Vagina (tissue), 2 donors: Measurements from ENCODE around the gene TSPAN12. TPM values are rescaled to one million over a fixed set of nuclear protein-coding genes. Genes with fewer than 3 reads are reported as not detected.
"Not testable (repeated sequence)": the region's sequence is repeated elsewhere in the genome, so short reads cannot be mapped to it uniquely, and the experiment has no call there.

Source experiments
- DNase-seq, 2 donors: peaks; one replicate each; pipeline ENCODE4 v3.0.0-alpha.2; 2017; ENCODE audit errors: extremely low spot score in 2 of 2
- H3K27ac ChIP-seq: fragments of 200-600 bp; sonication (generic); one replicate; pipeline ENCODE4 v1.5.1; 2019
- H3K27me3 ChIP-seq: fragments of 200-600 bp; sonication (generic); one replicate; pipeline ENCODE4 v1.5.1; 2019
- H3K36me3 ChIP-seq, 2 donors: fragments of 200-600 bp; sonication (generic); one replicate each; pipeline ENCODE4 v1.5.1; 2017 to 2019
- H3K4me1 ChIP-seq: fragments of 200-600 bp; sonication (generic); one replicate; pipeline ENCODE4 v1.5.1; 2019
- H3K4me3 ChIP-seq, 2 donors: fragments of 200-600 bp; sonication (generic); 1 replicate in 1 of 2; 2 replicates in 1 of 2; pipeline ENCODE4 v1.5.1; 2016 to 2019
- H3K9me3 ChIP-seq: fragments of 200-600 bp; sonication (generic); one replicate; pipeline ENCODE4 v1.5.1; 2019
- POLR2A ChIP-seq, 2 donors: fragments of 450-650 bp; IDR thresholded peaks; one replicate each; pipeline ENCODE4 v1.6.1; 2017; ENCODE audit warnings: antibody characterized with exemption in 2 of 2, mild to moderate bottlenecking in 2 of 2, moderate library complexity in 2 of 2
- POLR2AphosphoS5 ChIP-seq, 2 donors: sonication (generic); formaldehyde crosslinking; IDR thresholded peaks; one replicate each; pipeline ENCODE4 v1.9.0; 2017; ENCODE audit warnings: antibody characterized with exemption in 2 of 2, mild to moderate bottlenecking in 2 of 2, low read depth in 1 of 2; ENCODE audit not compliant: insufficient read depth in 1 of 2
- intact Hi-C: fragments of 100-400 bp; cut with DNase I; formaldehyde crosslinking; loops from one replicate; pipeline ENCODE4 v1.15.1; 2023
- total RNA-seq: library from RNA; depleted of rRNA; stranded (reverse); fragments of >200 nt; gene quantifications from one replicate; pipeline ENCODE4 v1.2.3, GENCODE V29; 2016
- TF ChIP-seq, protein P1 (sequence below), 3 experiments: fragments of 450-650 bp in 2 of 3; fragments of 200-600 bp in 1 of 3; sonication (generic) in 1 of 3; IDR thresholded peaks; one replicate each; pipeline ENCODE4 v1.5.1; 2017 to 2019; ENCODE audit warnings: antibody characterized with exemption in 3 of 3, mild to moderate bottlenecking in 2 of 3, moderate library complexity in 2 of 3

TSPAN12 gene
- total RNA-seq, 1 donor from 2014 or later = 9.6 TPM

GRCh38 chr7:120792091-120792860 is 65.7 kb downstream of the TSPAN12 start:
- Histone ChIP-seq H3K36me3 (no peaks in the 10 kb centered on the region), H3K27ac (no peak overlapping the region), H3K9me3 (no peaks in the 10 kb centered on the region), H3K4me3 (no peak overlapping the region), H3K27me3 (no peaks in the 10 kb centered on the region), H3K4me1 (peaks cover 6% of the 10 kb centered on the region)
- TF ChIP-seq, protein P1, sequence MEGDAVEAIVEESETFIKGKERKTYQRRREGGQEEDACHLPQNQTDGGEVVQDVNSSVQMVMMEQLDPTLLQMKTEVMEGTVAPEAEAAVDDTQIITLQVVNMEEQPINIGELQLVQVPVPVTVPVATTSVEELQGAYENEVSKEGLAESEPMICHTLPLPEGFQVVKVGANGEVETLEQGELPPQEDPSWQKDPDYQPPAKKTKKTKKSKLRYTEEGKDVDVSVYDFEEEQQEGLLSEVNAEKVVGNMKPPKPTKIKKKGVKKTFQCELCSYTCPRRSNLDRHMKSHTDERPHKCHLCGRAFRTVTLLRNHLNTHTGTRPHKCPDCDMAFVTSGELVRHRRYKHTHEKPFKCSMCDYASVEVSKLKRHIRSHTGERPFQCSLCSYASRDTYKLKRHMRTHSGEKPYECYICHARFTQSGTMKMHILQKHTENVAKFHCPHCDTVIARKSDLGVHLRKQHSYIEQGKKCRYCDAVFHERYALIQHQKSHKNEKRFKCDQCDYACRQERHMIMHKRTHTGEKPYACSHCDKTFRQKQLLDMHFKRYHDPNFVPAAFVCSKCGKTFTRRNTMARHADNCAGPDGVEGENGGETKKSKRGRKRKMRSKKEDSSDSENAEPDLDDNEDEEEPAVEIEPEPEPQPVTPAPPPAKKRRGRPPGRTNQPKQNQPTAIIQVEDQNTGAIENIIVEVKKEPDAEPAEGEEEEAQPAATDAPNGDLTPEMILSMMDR (IDR thresholded peaks at IDR 0.05) = peak; percentile 37 to 46 (median 40)
- no peak for TF ChIP-seq POLR2A (IDR thresholded peaks at IDR 0.05)
- no peak for DNase-seq
- intact Hi-C loops = loop anchor here (10.0 kb wide), 1 partner anchor 323 kb away; no protein-coding TSS in a partner anchor

DNA sequence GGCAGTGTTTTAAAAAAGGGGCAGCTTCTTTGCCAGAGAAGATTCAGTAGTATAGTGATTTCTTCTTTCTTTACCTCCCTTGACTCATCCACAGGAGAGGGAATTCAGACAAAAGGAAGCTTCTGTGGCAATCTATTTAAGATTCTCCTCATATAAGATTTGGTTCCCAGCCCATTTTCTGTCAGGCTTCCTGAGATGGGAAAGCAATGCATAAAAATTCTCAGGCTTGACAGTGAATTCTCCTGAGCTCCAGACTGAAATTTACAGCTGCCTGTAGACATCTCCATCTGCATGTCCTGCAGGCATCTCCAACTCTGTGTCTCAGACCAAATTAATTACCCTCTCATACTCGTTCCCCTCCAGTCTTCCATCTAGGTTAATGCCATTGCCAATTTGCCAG is 72.8 kb downstream of the TSPAN12 start:
- no peaks in the 10 kb centered on the region for H3K27me3 ChIP-seq
- TF ChIP-seq, protein P1 (IDR thresholded peaks at IDR 0.05) = no peak
- TF ChIP-seq POLR2AphosphoS5 (IDR thresholded peaks at IDR 0.05; ENCODE audit: insufficient read depth in 1 of 2, low read depth in 1 of 2) = no peak
- no peak for TF ChIP-seq POLR2A (IDR thresholded peaks at IDR 0.05)
- intact Hi-C loops = no loop called here
- H3K9me3 ChIP-seq = no peaks in the 10 kb centered on the region
- DNase-seq = no peak
- no peak overlapping the region for H3K27ac ChIP-seq
- H3K4me3 ChIP-seq = no peak overlapping the region
- no peaks in the 10 kb centered on the region for H3K36me3 ChIP-seq
- H3K4me1 ChIP-seq = no peaks in the 10 kb centered on the region

GRCh38 chr7:120783721-120784120 is 74.2 kb downstream of the TSPAN12 start:
- intact Hi-C loops = no loop called here
- H3K27me3 ChIP-seq = no peaks in the 10 kb centered on the region
- TF ChIP-seq, protein P1 (IDR thresholded peaks at IDR 0.05) = no peak
- TF ChIP-seq POLR2AphosphoS5 (IDR thresholded peaks at IDR 0.05; ENCODE audit: insufficient read depth in 1 of 2, low read depth in 1 of 2) (no peak), POLR2A (IDR thresholded peaks at IDR 0.05) (no peak)

DNA sequence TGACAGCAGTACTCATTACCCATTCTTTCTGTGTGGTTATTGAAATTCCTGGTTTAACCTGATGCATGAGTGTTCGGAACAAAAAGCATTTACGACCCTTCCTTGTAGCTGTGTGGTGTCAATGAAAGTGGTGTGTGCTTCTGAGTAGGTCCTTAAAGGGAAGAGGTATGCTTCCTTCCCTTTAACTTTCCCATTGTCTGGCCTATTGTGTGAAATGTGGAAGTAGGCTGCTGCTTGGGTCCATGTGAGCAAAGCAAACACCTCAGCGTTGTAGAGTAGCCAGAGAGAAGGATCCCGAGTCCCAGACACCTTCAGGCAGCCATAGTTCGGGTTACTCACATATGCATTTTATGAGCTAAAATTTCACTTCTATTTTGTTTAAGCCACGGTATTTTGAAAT is 74.7 kb downstream of the TSPAN12 start:
- Histone ChIP-seq H3K27me3 (no peaks in the 10 kb centered on the region), H3K36me3 (no peaks in the 10 kb centered on the region), H3K4me3 (no peak overlapping the region), H3K9me3 (no peaks in the 10 kb centered on the region), H3K4me1 (no peaks in the 10 kb centered on the region), H3K27ac (no peak overlapping the region)
- TF ChIP-seq POLR2A (IDR thresholded peaks at IDR 0.05) (no peak), POLR2AphosphoS5 (IDR thresholded peaks at IDR 0.05; ENCODE audit: insufficient read depth in 1 of 2, low read depth in 1 of 2) (no peak)
- TF ChIP-seq, protein P1 (IDR thresholded peaks at IDR 0.05) = no peak
- no peak for DNase-seq
- intact Hi-C loops = no loop called here

More at GRCh38 chr7:120783721-120784120, 74.2 kb downstream of the TSPAN12 start:
- Histone ChIP-seq H3K4me3 (no peak overlapping the region), H3K9me3 (no peaks in the 10 kb centered on the region), H3K27ac (no peak overlapping the region), H3K4me1 (no peaks in the 10 kb centered on the region), H3K36me3 (no peaks in the 10 kb centered on the region)
- no peak for DNase-seq

- H3K36me3 ChIP-seq, intact Hi-C loops, H3K27me3 ChIP-seq, H3K9me3 ChIP-seq, DNase-seq, H3K4me1 ChIP-seq, H3K4me3 ChIP-seq, H3K27ac ChIP-seq: not testable (repeated sequence)
These were observed 76.0 kb downstream of the TSPAN12 start for GRCh38 chr7:120781924-120782323.
